Esophagus muscularis mucosa (tissue), 4 donors: ENCODE results near the gene ROBO1. TPM values are rescaled to one million over a fixed set of nuclear protein-coding genes. Genes with fewer than 3 reads are reported as not detected.

ENCODE experiments used
- DNase-seq: peaks from one replicate; pipeline ENCODE4 v3.0.0-alpha.2; 2017; ENCODE audit errors: extremely low spot score
- H3K27ac ChIP-seq, 4 donors: fragments of 200-600 bp; sonication (generic); replicated peaks in 1 of 4; 1 replicate in 3 of 4; 2 replicates in 1 of 4; pipeline ENCODE4 v1.5.1; 2016 to 2019; ENCODE audit warnings: mild to moderate bottlenecking in 1 of 4
- H3K27me3 ChIP-seq, 4 donors: fragments of 200-600 bp; sonication (generic); one replicate each; pipeline versions ENCODE4 v1.5.1 to v1.6.0; 2016 to 2019
- H3K36me3 ChIP-seq, 4 donors: fragments of 200-600 bp; sonication (generic); one replicate each; pipeline ENCODE4 v1.5.1; 2016 to 2019
- H3K4me1 ChIP-seq, 4 donors: fragments of 200-600 bp; sonication (generic); one replicate each; pipeline ENCODE4 v1.5.1; 2016 to 2019
- H3K4me3 ChIP-seq, 4 donors: fragments of 200-600 bp; sonication (generic); 1 replicate in 2 of 4; 2 replicates in 2 of 4; pipeline ENCODE4 v1.5.1; 2016 to 2019; ENCODE audit warnings: mild to moderate bottlenecking in 4 of 4, moderate library complexity in 1 of 4
- H3K9me3 ChIP-seq, 4 donors: fragments of 200-600 bp; sonication (generic); 1 replicate in 3 of 4; 2 replicates in 1 of 4; pipeline ENCODE4 v1.5.1; 2016 to 2019
- CTCF ChIP-seq, 3 experiments: fragments of 200-600 bp in 2 of 3; fragments of 450-650 bp in 1 of 3; sonication (generic) in 2 of 3; IDR thresholded peaks; one replicate each; pipeline ENCODE4 v1.5.1; 2017 to 2019; ENCODE audit warnings: antibody characterized with exemption in 3 of 3, mild to moderate bottlenecking in 2 of 3, moderate library complexity in 1 of 3
- EP300 ChIP-seq: sonication (generic); formaldehyde crosslinking; IDR thresholded peaks from one replicate; pipeline ENCODE4 v1.6.1; 2017; ENCODE audit warnings: antibody characterized with exemption
- POLR2A ChIP-seq: fragments of 450-650 bp; IDR thresholded peaks from one replicate; pipeline ENCODE4 v1.6.1; 2017; ENCODE audit warnings: antibody characterized with exemption, moderate library complexity, mild to moderate bottlenecking, low read depth
- POLR2AphosphoS5 ChIP-seq, 2 donors: sonication (generic); formaldehyde crosslinking; IDR thresholded peaks; one replicate each; pipeline ENCODE4 v1.6.1; 2017; ENCODE audit warnings: antibody characterized with exemption in 2 of 2
- WGBS: methylation state at CpG from one replicate; pipeline ENCODE4 v1.1.5; 2018; 5-methylcytosine and 5-hydroxymethylcytosine counted together
- intact Hi-C: fragments of 100-400 bp; cut with DNase I; formaldehyde crosslinking; loops from one replicate; pipeline ENCODE4 v1.15.1; 2023
- total RNA-seq, 4 donors: library from RNA; depleted of rRNA; stranded (reverse); fragments of >200 nt; gene quantifications; one replicate each; pipeline versions ENCODE4 v1.1.0 to v1.2.1, GENCODE V29; 2016

Gene ROBO1
- total RNA-seq, 4 donors from 2014 or later = 9.6 to 14.2 (median 12.6) TPM

GRCh38 chr3:78712941-78713340, 1054.9 kb downstream of the ROBO1 start:
- peaks cover 0 to 6% (median 0%) of the 10 kb centered on the region in 4 donors for H3K36me3 ChIP-seq
- intact Hi-C loops = no loop called here
- no peak for DNase-seq
- no peaks in the 10 kb centered on the region for H3K4me1 ChIP-seq
- no peak overlapping the region for H3K4me3 ChIP-seq
- TF ChIP-seq POLR2A (no peak), POLR2AphosphoS5 (IDR thresholded peaks at IDR 0.05) (no peak), EP300 (no peak), CTCF (IDR thresholded peaks at IDR 0.05) (no peak)
- H3K27me3 ChIP-seq = no peaks in the 10 kb centered on the region
- H3K27ac ChIP-seq = no peak overlapping the region
- no peaks in the 10 kb centered on the region for H3K9me3 ChIP-seq

GRCh38 chr3:78712270-78712669, 1055.5 kb downstream of the ROBO1 start:
- Histone ChIP-seq H3K27me3 (no peaks in the 10 kb centered on the region), H3K27ac (no peak overlapping the region), H3K4me1 (no peaks in the 10 kb centered on the region), H3K4me3 (no peak overlapping the region), H3K9me3 (no peaks in the 10 kb centered on the region), H3K36me3 (peaks cover 0 to 6% (median 0%) of the 10 kb centered on the region in 4 donors)
- no peak for TF ChIP-seq CTCF (IDR thresholded peaks at IDR 0.05)
- DNase-seq = no peak
- 85% methylated on average over 4 of the region's 4 CpGs for WGBS
- intact Hi-C loops = no loop called here

GRCh38 chr3:78708565-78709073, 1059.2 kb downstream of the ROBO1 start:
- H3K4me3 ChIP-seq = no peak overlapping the region
- no peaks in the 10 kb centered on the region for H3K27me3 ChIP-seq
- H3K9me3 ChIP-seq = no peaks in the 10 kb centered on the region
- H3K36me3 ChIP-seq = no peaks in the 10 kb centered on the region
- WGBS = 94% methylated on average over 4 of the region's 4 CpGs
- no peak for TF ChIP-seq POLR2A
- no peak for TF ChIP-seq EP300
- TF ChIP-seq POLR2AphosphoS5 (IDR thresholded peaks at IDR 0.05) = no peak
- no peak for TF ChIP-seq CTCF (IDR thresholded peaks at IDR 0.05)
- no peak overlapping the region for H3K27ac ChIP-seq
- intact Hi-C loops = no loop called here
- DNase-seq = no peak
- no peaks in the 10 kb centered on the region for H3K4me1 ChIP-seq

GRCh38 chr3:78707609-78708008, 1060.2 kb downstream of the ROBO1 start:
- no peak for DNase-seq
- H3K4me3 ChIP-seq = no peak overlapping the region
- H3K27ac ChIP-seq = no peak overlapping the region
- TF ChIP-seq POLR2AphosphoS5 (IDR thresholded peaks at IDR 0.05) (no peak), EP300 (no peak), CTCF (IDR thresholded peaks at IDR 0.05) (no peak), POLR2A (no peak)
- no peaks in the 10 kb centered on the region for H3K9me3 ChIP-seq
- intact Hi-C loops = no loop called here
- H3K27me3 ChIP-seq = no peaks in the 10 kb centered on the region
- WGBS = 87% methylated on average over 2 of the region's 2 CpGs
- no peaks in the 10 kb centered on the region for H3K4me1 ChIP-seq
- H3K36me3 ChIP-seq = no peaks in the 10 kb centered on the region

- Histone ChIP-seq H3K36me3 (no peaks in the 10 kb centered on the region), H3K4me3 (no peak overlapping the region), H3K9me3 (no peaks in the 10 kb centered on the region), H3K27ac (no peak overlapping the region), H3K4me1 (no peaks in the 10 kb centered on the region), H3K27me3 (no peaks in the 10 kb centered on the region)
- intact Hi-C loops = no loop called here
- 69% methylated on average over 3 of the region's 3 CpGs for WGBS
- TF ChIP-seq CTCF (IDR thresholded peaks at IDR 0.05) (no peak), POLR2A (no peak), EP300 (no peak), POLR2AphosphoS5 (IDR thresholded peaks at IDR 0.05) (no peak)
- DNase-seq = no peak
Measured at GRCh38 chr3:78706906-78707523, 1060.8 kb downstream of the ROBO1 start.
